Suprapubic skin (tissue), 3 donors: Measurements from ENCODE around the gene AACS.

Experiments
- POLR2A ChIP-seq, 2 donors: fragments of 450-650 bp; IDR thresholded peaks; one replicate each; pipeline ENCODE4 v1.6.1; 2017; ENCODE audit warnings: antibody characterized with exemption in 2 of 2, mild to moderate bottlenecking in 2 of 2, moderate library complexity in 2 of 2
- TF ChIP-seq, protein P1 (sequence below), 2 donors: fragments of 200-600 bp in 1 of 2; fragments of 450-650 bp in 1 of 2; sonication (generic) in 1 of 2; IDR thresholded peaks; one replicate each; pipeline ENCODE4 v1.5.1; 2016 to 2019; ENCODE audit warnings: antibody characterized with exemption in 2 of 2, mild to moderate bottlenecking in 1 of 2, moderate library complexity in 1 of 2

DNA sequence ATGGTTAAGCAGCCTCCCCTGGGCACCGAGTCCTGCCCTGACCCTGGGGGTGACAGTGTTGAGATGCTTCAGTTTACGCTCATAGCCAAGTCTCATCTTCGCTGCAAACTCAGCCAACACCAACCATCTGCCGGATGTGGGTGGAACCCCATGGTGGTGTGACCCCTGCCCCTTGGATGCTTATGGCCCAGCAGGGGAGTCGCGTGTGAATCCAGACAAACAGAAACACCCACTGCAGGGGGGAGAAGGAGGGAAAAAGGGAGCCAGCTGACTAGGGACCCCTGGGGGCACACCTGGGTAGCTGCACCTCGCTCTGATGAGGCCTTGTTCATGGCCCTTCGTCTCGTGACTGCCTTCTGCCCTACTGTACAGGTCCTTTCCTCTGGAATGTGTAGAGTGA lies 23.8 kb downstream of the AACS start:
- TF ChIP-seq, protein P1, sequence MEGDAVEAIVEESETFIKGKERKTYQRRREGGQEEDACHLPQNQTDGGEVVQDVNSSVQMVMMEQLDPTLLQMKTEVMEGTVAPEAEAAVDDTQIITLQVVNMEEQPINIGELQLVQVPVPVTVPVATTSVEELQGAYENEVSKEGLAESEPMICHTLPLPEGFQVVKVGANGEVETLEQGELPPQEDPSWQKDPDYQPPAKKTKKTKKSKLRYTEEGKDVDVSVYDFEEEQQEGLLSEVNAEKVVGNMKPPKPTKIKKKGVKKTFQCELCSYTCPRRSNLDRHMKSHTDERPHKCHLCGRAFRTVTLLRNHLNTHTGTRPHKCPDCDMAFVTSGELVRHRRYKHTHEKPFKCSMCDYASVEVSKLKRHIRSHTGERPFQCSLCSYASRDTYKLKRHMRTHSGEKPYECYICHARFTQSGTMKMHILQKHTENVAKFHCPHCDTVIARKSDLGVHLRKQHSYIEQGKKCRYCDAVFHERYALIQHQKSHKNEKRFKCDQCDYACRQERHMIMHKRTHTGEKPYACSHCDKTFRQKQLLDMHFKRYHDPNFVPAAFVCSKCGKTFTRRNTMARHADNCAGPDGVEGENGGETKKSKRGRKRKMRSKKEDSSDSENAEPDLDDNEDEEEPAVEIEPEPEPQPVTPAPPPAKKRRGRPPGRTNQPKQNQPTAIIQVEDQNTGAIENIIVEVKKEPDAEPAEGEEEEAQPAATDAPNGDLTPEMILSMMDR (IDR thresholded peaks at IDR 0.05) = no peak
- TF ChIP-seq POLR2A (IDR thresholded peaks at IDR 0.05) = no peak
